ENCODE measurements around the gene PODN.

PODN gene

DNA sequence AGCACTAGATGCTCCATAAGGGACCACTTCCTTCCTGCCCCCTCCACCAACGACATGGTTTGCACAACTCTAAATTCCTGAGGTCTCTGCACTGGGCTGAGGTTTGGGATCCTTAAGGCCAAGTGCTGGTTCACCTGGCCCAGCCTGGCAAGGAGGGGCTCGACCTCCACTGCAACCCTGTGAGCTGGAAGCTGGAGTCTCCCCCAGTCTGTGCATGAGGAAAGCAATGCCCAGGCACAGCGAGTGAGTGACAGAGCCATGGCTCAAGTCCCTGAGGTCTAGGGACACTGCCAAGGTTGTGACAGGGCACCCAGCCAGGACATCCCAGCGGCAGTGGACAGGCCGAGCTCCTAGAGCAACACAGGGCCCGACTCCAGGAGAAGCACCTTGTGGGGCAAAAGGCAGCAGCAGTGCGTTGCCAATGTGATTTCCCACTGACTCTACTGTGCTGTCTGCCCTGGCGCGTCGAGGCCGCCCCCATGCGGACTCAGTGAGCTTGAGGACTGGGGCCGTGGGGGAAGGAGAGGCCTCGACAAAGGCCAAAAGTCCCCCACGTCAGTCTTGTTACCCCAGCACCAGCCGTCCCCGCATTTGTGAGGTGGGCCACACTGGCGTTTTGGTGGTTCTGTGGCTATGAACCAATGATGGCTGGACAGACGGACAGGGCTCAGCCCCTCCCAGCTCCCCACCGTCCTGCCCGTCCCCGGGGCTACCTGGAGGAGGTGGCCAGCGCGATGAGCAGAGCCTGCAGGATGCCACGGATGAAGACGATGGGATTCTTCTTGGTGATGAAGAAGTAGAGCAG, 30.0 kb downstream of the PODN start:
- DNase-seq = no peak

- no peak for DNase-seq
Measured at GRCh38 chr1:53092659-53093450, 30.8 kb downstream of the PODN start.

- no peak for DNase-seq
Measured at GRCh38 chr1:53093451-53093754, 31.4 kb downstream of the PODN start.

GRCh38 chr1:53093778-53094532, 31.9 kb downstream of the PODN start:
- DNase-seq = no peak

DNA sequence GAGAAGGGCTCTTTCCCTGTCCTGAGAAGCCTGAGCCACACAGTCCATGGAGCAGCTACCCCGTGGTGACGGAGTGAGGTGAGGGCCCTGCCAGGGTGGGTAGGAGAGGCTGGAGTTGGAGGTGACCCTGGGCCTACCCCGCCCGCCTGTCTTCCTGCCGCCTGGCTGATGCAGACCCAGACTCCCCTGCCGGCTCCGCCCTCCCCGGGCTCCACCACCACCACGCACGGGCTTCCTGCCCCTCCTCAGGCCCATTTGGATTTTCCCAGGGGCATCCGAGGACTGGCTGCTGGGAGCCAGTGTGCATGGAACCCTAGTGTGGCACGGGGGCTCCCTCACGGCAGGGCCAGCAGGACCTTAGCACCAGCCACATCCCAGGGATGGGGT, 32.5 kb downstream of the PODN start:
- DNase-seq = no peak

DNA sequence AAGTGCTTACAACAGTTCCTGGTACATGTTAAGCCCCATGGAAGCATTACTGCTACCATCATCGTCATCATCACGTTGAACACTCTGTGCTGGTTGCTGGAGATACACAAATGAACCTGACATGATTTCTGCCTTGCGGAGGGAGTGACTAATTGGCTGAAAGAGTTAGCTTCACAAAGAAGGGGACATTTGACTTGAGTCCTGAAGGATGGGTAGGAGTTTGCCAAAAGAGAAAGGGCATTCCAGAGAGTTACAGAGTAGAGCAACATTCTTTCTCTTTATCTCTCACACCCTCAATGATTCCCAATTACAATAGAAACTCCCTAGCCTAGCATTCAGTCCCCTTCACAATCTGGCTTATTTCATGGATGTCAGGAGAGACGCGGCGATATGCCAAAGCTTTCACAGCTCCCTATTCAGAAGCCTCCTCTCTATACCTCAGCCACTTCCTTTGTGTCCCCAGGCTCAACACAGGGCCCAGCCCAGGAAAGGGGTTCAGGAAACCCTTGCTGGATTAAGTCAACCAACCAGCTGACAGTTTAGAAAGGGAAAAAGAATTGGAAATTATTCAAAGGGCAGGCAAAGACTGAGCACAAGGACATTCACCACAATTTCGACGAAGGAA, 42.4 kb downstream of the PODN start:
- DNase-seq = no peak

- no peak for DNase-seq
Measured at GRCh38 chr1:53107090-53107489, 45.1 kb downstream of the PODN start.

DNA sequence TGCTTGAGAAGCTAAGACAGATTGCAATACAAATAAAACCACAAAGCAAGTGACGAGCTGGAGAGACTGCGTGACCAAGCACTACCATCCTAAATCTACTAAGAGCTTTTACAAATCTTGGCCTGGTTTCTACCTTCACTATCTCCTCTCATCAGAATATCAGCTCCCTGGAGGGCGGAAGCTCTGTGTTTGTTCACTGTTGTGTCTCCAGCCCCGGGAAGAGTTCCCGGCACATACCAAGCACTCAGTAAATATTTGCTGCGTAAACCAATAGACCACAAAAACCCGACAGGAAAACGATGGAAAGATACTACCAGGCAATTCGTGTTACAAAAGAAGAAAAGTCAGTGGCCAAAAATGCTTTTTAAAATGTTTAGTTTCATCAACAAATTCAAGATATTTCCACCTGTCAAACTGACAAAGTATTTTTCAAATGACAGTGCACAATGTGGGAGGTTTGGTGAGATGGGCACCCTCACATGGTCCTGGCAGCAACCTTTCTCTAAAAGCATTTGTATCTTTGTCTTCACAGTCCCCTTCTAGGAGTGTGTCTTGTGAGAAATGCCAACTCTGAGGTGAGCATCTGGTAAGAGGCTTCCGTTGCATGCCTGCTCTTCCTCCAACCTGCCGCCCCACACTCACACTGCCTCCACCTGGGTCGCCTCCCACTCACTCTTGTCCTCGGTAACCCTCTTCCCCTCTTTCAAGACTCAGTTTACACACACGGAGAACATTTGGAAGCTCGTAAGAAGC, 45.7 kb downstream of the PODN start:
- no peak for DNase-seq

GRCh38 chr1:53108646-53109580, 46.9 kb downstream of the PODN start:
- DNase-seq = no peak

DNA sequence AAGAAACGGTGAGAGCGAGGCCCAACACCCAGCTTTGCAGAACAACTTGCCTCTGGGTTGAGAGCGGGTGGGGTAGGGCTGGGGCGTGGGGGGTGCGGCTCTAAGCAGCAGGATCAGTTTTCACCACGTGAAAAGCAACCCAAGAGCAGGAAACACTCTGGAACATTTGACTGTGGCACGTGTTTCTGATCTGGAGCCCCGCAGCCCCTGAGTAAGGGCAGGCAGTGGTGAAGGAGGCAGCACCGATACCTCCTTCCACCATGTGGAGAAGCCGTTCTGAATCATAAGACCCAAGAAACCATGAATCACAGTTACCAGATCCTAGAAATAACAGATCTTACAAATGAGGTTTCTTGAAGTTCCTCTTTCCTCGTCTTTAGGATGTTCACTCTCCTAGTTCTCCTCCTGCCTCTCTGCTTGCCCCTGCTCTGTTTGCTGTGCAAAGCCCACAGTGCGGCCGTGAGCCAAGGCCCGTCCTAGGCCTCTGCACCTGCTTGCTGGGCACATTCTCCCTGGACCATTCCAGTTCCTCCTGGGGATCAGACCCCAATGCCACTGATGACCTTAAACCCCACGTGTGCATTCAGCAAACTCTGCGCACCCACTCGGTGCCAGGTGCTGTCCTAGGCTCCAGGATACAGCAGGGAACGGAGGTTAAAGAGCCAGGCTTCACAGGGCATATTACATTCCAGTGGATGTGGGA, 48.5 kb downstream of the PODN start:
- no peak for DNase-seq

DNA sequence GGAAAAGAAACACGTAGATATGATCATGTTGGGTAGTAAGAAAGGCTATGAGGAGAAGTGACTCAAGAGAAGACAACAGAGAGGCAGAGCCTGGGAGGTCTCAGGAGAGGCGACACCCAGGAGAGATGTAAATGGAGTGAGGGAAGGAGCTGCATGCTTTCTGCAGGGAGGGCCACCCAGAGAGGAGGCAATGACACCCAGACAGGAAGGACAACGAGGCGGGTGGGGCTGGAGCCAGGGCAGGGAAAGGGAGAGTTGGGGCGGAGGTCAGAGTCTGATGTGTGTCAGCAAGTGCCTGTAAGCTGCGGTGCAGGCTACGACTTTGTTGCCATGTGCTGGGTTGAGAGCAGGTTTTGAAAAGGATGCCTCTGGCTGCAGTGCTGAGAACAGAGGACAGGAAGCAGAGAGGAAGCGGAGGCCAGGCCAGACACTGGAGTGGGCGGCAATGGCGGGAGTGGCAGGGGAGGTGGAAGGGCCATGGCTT, 49.1 kb downstream of the PODN start:
- DNase-seq = no peak

GRCh38 chr1:53111693-53112092, 49.7 kb downstream of the PODN start:
- no peak for DNase-seq

DNA sequence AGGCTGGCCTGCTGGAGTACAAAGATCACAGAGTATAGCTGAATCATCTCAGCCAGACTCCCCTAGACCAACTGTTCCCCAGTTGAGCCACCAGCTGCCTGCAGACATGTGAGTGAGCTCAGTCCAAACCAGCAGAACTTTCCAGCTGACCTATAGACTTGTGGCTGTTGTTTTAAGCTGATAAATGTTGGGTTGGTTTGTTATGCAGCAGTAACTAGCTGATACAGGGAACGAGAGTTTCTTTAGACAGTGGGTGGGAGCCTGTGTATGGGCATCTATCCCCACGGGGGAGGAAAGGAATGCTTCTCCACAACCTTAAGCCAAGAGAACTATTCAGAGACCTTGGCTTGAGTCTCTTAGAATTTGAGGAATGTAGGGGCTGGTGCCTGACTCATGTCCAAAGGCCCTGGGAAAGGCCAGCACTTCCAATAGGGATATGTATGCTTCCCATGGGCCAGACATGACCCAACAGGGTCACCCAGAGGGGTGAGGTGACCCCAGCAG, 50.3 kb downstream of the PODN start:
- DNase-seq = no peak

- no peak for DNase-seq
Measured at GRCh38 chr1:53112861-53113260, 50.8 kb downstream of the PODN start.

GRCh38 chr1:53114090-53114489, 52.1 kb downstream of the PODN start:
- no peak for DNase-seq

GRCh38 chr1:53114581-53115400, 52.8 kb downstream of the PODN start:
- no peak for DNase-seq

- DNase-seq = no peak
Measured at GRCh38 chr1:53115403-53116306, 53.6 kb downstream of the PODN start.

GRCh38 chr1:53116307-53116810, 54.3 kb downstream of the PODN start:
- no peak for DNase-seq

All from AML-193 (cell line).